Ovary (tissue), 9 donors: ENCODE data around the gene DCAF8. TPM values are rescaled to one million over a fixed set of nuclear protein-coding genes. Genes with fewer than 3 reads are reported as not detected.
A peak's percentile ranks its signal among the peaks of the same experiment; 100 is the strongest.

Source experiments
- DNase-seq, 5 donors: peaks; one replicate each; pipeline ENCODE4 v3.0.0-alpha.2; 2019 to 2020
- H3K27ac ChIP-seq, 2 donors: fragments of 200-600 bp; one replicate each; pipeline versions ENCODE4 v1.5.1 to v1.8.0; 2019 to 2022
- H3K27me3 ChIP-seq: fragments of 200-600 bp; one replicate; pipeline ENCODE4 v1.8.0; 2022
- H3K36me3 ChIP-seq: fragments of 200-600 bp; sonication (generic); one replicate; pipeline ENCODE4 v1.5.1; 2019
- H3K4me1 ChIP-seq: one replicate; pipeline ENCODE4 v1.8.1; 2013; ENCODE audit warnings: mild to moderate bottlenecking, moderate library complexity; ENCODE audit not compliant: insufficient read depth
- H3K4me3 ChIP-seq: fragments of 200-600 bp; sonication (generic); one replicate; pipeline ENCODE4 v1.5.1; 2017
- H3K9me3 ChIP-seq, 2 donors: fragments of 200-600 bp in 1 of 2; sonication (generic) in 1 of 2; one replicate each; pipeline versions ENCODE4 v1.5.1 to v1.8.1; 2013 to 2019; ENCODE audit warnings: mild to moderate bottlenecking in 1 of 2, moderate library complexity in 1 of 2
- CTCF ChIP-seq, 3 donors: fragments of 450-650 bp in 2 of 3; fragments of 200-600 bp in 1 of 3; IDR thresholded peaks; one replicate each; pipeline versions ENCODE4 v1.5.1 to v1.8.0; 2016 to 2022; ENCODE audit warnings: antibody characterized with exemption in 3 of 3, mild to moderate bottlenecking in 1 of 3
- EP300 ChIP-seq: sonication (generic); formaldehyde crosslinking; IDR thresholded peaks from one replicate; pipeline ENCODE4 v1.6.1; 2017; ENCODE audit warnings: antibody characterized with exemption
- POLR2A ChIP-seq: fragments of 450-650 bp; IDR thresholded peaks from one replicate; pipeline ENCODE4 v1.6.1; 2017; ENCODE audit warnings: antibody characterized with exemption, mild to moderate bottlenecking, moderate library complexity
- WGBS, 3 donors: extraction: QIAGEN DNeasy Blood & Tissue Kit in 1 of 3; methylation state at CpG; one replicate each; pipeline versions ENCODE4 v1.1.5 to v1.1.7; 2013 to 2017; 5-methylcytosine and 5-hydroxymethylcytosine counted together
- intact Hi-C, 4 donors: fragments of 100-400 bp; cut with DNase I; formaldehyde crosslinking; loops; one replicate each; pipeline versions ENCODE4 v1.11.0 to v1.15.1; 2022 to 2023
- polyA plus RNA-seq, 2 donors: library from polyadenylated mRNA; stranded (reverse); fragments of 200-250 nt in 1 of 2; fragments of 350-450 nt in 1 of 2; fragmentation: Illumina TruSeq in 1 of 2; extraction: RNeasy Lipid Tissue Mini Kit (QIAGEN cat#74804) in 1 of 2; gene quantifications; one replicate each; pipeline ENCODE4 v1.2.3, GENCODE V29; 2013 to 2014
- total RNA-seq, 7 donors: library from RNA; depleted of rRNA in 2 of 7; stranded (reverse); fragments of >200 nt in 2 of 7; fragmentation: NEBNext Ultra II Directional in 3 of 7; extraction: Animal tissue kit (Norgen Biotek cat#: 25700) in 3 of 7; gene quantifications; one replicate each; pipeline versions ENCODE4 v1.1.0 to v1.2.4, GENCODE V29; 2016 to 2023
- donor health status: DM: no; HTN: no; CAD: no; lungs with moderate emphysema.
- donor health status: DM: no; HTN: no; CAD: no.
- donor health status: Bipolar disorder and iron deficiency.
- donor health status: DM: yes; HTN: yes; CAD: no.
- donor health status: DM: no; HTN: no; CAD: no.
- donor health status: DM: yes; HTN: yes; CAD: no.

Gene DCAF8
- total and polyA plus RNA-seq, 9 donors, result 85.2 to 147 (median 104) TPM

GRCh38 chr1:160260406-160261382, 1.7 kb downstream of the DCAF8 start:
- Histone ChIP-seq H3K4me3 (peak overlapping the region; percentile 91), H3K27me3 (no peaks in the 10 kb centered on the region), H3K27ac (peak overlapping the region; percentile 91 to 93), H3K36me3 (no peaks in the 10 kb centered on the region), H3K4me1 (peaks cover 9% of the 10 kb centered on the region), H3K9me3 (no peaks in the 10 kb centered on the region)
- TF ChIP-seq POLR2A (no peak), EP300 (no peak), CTCF (IDR thresholded peaks at IDR 0.05) (no peak)
- intact Hi-C loops, result loop anchor here in 1 of 4 donors (5.0 kb wide), 1 partner anchor 158 kb away; no protein-coding TSS in a partner anchor
- DNase-seq, result no peak
- 6 to 11% (median 10%) methylated on average over 6 of the region's 6 CpGs for WGBS, 3 donors

- WGBS, 3 donors, result 93 to 94% (median 94%) methylated on average over 7 of the region's 7 CpGs
- Histone ChIP-seq H3K4me1 (peaks cover 9% of the 10 kb centered on the region), H3K36me3 (no peaks in the 10 kb centered on the region), H3K27me3 (no peaks in the 10 kb centered on the region), H3K9me3 (no peaks in the 10 kb centered on the region), H3K27ac (no peak overlapping the region), H3K4me3 (no peak overlapping the region)
- TF ChIP-seq EP300 (no peak), POLR2A (no peak), CTCF (IDR thresholded peaks at IDR 0.05) (no peak)
- DNase-seq, result no peak
- intact Hi-C loops, result loop anchor here in 3 of 4 donors (10.0 kb wide), 3 partner anchors 63 to 163 kb away; partner anchors contain the start of genes CASQ1 (in 2 of the 3) and IGSF8 (in 1 of the 3)
Measured at GRCh38 chr1:160258177-160258798, 4.1 kb downstream of the DCAF8 start.

GRCh38 chr1:160257411-160258015, 4.8 kb downstream of the DCAF8 start:
- intact Hi-C loops, result loop anchor here in 3 of 4 donors (10.0 kb wide), 3 partner anchors 63 to 163 kb away; partner anchors contain the start of genes CASQ1 (in 2 of the 3) and IGSF8 (in 1 of the 3)
- no peaks in the 10 kb centered on the region for H3K27me3 ChIP-seq
- no peaks in the 10 kb centered on the region for H3K9me3 ChIP-seq
- H3K36me3 ChIP-seq, result no peaks in the 10 kb centered on the region
- WGBS, 3 donors, result 91 to 97% (median 96%) methylated on average over 6 of the region's 6 CpGs
- H3K27ac ChIP-seq, result no peak overlapping the region
- H3K4me3 ChIP-seq, result no peak overlapping the region
- no peak for DNase-seq
- no peak for TF ChIP-seq POLR2A
- TF ChIP-seq EP300, result no peak
- no peak for TF ChIP-seq CTCF (IDR thresholded peaks at IDR 0.05)
- peaks cover 5% of the 10 kb centered on the region for H3K4me1 ChIP-seq
